Measurements from ENCODE around the gene CMIP.

DNA sequence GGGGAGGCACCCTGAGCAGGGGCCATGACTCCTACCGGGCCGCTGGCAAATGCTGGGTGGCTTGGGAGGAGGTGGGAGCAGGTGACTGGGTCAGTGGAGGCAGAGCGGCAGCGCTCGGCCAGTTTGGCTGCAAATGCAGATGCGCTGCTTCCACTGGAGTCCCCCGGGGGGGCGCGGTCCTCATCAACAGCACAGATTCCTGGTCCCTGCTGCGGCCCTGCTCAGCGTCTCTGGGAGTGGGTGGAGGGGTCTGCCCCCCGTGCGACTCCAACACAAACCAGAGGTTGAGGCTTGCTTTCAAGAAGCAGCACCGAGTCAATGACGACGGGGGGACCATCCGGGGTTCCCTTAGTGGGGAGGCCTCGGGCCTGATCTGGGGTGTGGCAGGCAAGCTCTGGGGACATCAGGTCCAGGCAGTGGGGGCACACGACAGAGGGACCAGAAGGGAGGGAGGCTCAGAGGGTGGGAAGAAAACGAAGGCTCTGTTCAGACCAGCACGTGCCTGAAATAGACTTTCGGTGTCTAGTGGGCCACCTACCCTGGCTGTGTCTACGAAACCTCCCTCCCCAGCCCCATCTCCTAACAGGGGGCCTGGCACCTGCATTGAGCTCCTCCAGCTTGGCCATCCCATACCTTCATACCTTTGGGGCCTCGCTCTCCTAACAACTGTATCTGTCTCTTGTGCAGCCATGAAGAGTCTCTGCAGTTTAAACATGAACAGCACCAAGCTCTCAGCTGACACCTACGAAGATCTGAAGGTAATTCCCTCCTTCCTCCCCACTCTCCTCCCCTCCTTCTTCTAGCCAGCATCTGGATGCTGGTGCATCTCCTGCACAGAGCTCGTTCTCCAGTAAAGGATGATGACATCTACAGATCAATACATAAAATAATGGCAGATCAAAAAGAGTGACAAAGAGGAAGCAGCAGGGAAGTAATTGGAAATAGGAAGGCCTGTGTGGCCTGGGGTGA, 262.0 kb downstream of the CMIP start:
- TF ChIP-seq, protein P1, sequence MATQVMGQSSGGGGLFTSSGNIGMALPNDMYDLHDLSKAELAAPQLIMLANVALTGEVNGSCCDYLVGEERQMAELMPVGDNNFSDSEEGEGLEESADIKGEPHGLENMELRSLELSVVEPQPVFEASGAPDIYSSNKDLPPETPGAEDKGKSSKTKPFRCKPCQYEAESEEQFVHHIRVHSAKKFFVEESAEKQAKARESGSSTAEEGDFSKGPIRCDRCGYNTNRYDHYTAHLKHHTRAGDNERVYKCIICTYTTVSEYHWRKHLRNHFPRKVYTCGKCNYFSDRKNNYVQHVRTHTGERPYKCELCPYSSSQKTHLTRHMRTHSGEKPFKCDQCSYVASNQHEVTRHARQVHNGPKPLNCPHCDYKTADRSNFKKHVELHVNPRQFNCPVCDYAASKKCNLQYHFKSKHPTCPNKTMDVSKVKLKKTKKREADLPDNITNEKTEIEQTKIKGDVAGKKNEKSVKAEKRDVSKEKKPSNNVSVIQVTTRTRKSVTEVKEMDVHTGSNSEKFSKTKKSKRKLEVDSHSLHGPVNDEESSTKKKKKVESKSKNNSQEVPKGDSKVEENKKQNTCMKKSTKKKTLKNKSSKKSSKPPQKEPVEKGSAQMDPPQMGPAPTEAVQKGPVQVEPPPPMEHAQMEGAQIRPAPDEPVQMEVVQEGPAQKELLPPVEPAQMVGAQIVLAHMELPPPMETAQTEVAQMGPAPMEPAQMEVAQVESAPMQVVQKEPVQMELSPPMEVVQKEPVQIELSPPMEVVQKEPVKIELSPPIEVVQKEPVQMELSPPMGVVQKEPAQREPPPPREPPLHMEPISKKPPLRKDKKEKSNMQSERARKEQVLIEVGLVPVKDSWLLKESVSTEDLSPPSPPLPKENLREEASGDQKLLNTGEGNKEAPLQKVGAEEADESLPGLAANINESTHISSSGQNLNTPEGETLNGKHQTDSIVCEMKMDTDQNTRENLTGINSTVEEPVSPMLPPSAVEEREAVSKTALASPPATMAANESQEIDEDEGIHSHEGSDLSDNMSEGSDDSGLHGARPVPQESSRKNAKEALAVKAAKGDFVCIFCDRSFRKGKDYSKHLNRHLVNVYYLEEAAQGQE (IDR thresholded peaks at IDR 0.05; ENCODE audit: low read depth), result no peak
- TF ChIP-seq EP300 (IDR thresholded peaks at IDR 0.05; ENCODE audit: borderline replicate concordance), result no peak
- no peak for TF ChIP-seq RAD21 (IDR thresholded peaks at IDR 0.05; ENCODE audit: low read depth)
- TF ChIP-seq TAF1 (IDR thresholded peaks at IDR 0.05; ENCODE audit: low read depth), result no peak
- no peak for TF ChIP-seq TCF12 (IDR thresholded peaks at IDR 0.05; ENCODE audit: low read depth)
- TF ChIP-seq, protein P2, sequence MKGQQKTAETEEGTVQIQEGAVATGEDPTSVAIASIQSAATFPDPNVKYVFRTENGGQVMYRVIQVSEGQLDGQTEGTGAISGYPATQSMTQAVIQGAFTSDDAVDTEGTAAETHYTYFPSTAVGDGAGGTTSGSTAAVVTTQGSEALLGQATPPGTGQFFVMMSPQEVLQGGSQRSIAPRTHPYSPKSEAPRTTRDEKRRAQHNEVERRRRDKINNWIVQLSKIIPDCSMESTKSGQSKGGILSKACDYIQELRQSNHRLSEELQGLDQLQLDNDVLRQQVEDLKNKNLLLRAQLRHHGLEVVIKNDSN (IDR thresholded peaks at IDR 0.05), result no peak
- TF ChIP-seq, protein P3, sequence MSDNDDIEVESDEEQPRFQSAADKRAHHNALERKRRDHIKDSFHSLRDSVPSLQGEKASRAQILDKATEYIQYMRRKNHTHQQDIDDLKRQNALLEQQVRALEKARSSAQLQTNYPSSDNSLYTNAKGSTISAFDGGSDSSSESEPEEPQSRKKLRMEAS (IDR thresholded peaks at IDR 0.05), result no peak
- TF ChIP-seq NFIC (IDR thresholded peaks at IDR 0.05), result no peak
- TF ChIP-seq CREB1 (IDR thresholded peaks at IDR 0.05; ENCODE audit: low read depth), result no peak
